GM04504 (cell line): Measurements from ENCODE around the gene OGN.
"Not testable (repeated sequence)": the region's sequence is repeated elsewhere in the genome, so short reads cannot be mapped to it uniquely, and the experiment has no call there.

Source experiments
- DNase-seq: peaks from one replicate; pipeline ENCODE4 v3.0.0-alpha.2; 2012; ENCODE audit warnings: low read depth

OGN gene

GRCh38 chr9:92404042-92404836 is at the start of gene OGN:
TSS of gene OGN (minus strand) at chr9:92404578. CDS start at chr9:92403407, 1,171 bp downstream.
- DNase-seq, result no peak

GRCh38 chr9:92446536-92446935 is 42.2 kb upstream of the OGN start:
- no peak for DNase-seq

- no peak for DNase-seq
Observed at GRCh38 chr9:92444841-92445240, 40.5 kb upstream of the OGN start.

- no peak for DNase-seq
Observed at GRCh38 chr9:92440751-92441046, 36.3 kb upstream of the OGN start.

- no peak for DNase-seq
Observed at GRCh38 chr9:92439921-92440750, 35.8 kb upstream of the OGN start.

GRCh38 chr9:92438900-92439526 is 34.6 kb upstream of the OGN start:
- DNase-seq, result no peak

- DNase-seq, result no peak
Observed at GRCh38 chr9:92435263-92435662, 30.9 kb upstream of the OGN start.

- DNase-seq, result no peak
Observed at GRCh38 chr9:92432972-92433548, 28.7 kb upstream of the OGN start.

GRCh38 chr9:92432350-92432749 is 28.0 kb upstream of the OGN start:
- DNase-seq, result no peak

- no peak for DNase-seq
Observed at GRCh38 chr9:92429836-92430235, 25.5 kb upstream of the OGN start.

- DNase-seq, result no peak
Observed at GRCh38 chr9:92426501-92427145, 22.2 kb upstream of the OGN start.

GRCh38 chr9:92425474-92425873 is 21.1 kb upstream of the OGN start:
- no peak for DNase-seq

GRCh38 chr9:92424340-92424739 is 20.0 kb upstream of the OGN start, which contains the start of gene OMD:
TSS of gene OMD (minus strand) at chr9:92424471. CDS start at chr9:92417558, 6,913 bp downstream.
- DNase-seq, result no peak

GRCh38 chr9:92423612-92424011 is 19.2 kb upstream of the OGN start:
- DNase-seq, result no peak

GRCh38 chr9:92422611-92423338 is 18.4 kb upstream of the OGN start:
- DNase-seq, result no peak

GRCh38 chr9:92414566-92414965 is 10.2 kb upstream of the OGN start:
- DNase-seq, result no peak

GRCh38 chr9:92411157-92411556 is 6.8 kb upstream of the OGN start:
- not testable (repeated sequence) for DNase-seq

- DNase-seq, result no peak
Observed at GRCh38 chr9:92408747-92409478, 4.5 kb upstream of the OGN start.

- no peak for DNase-seq
Observed at GRCh38 chr9:92407818-92408217, 3.4 kb upstream of the OGN start.

GRCh38 chr9:92406477-92406876 is 2.1 kb upstream of the OGN start:
- no peak for DNase-seq

- DNase-seq, result no peak
Observed at GRCh38 chr9:92405818-92406217, 1.4 kb upstream of the OGN start.
